Ovary (tissue), 9 donors: ENCODE results near the gene NR1H2. TPM values are rescaled to one million over a fixed set of nuclear protein-coding genes. Genes with fewer than 3 reads are reported as not detected.
A peak's percentile ranks its signal among the peaks of the same experiment; 100 is the strongest.

ENCODE experiments used
- DNase-seq, 5 donors: peaks; one replicate each; pipeline ENCODE4 v3.0.0-alpha.2; 2019 to 2020
- H3K27ac ChIP-seq, 2 donors: fragments of 200-600 bp; one replicate each; pipeline versions ENCODE4 v1.5.1 to v1.8.0; 2019 to 2022
- H3K27me3 ChIP-seq: fragments of 200-600 bp; one replicate; pipeline ENCODE4 v1.8.0; 2022
- H3K36me3 ChIP-seq: fragments of 200-600 bp; sonication (generic); one replicate; pipeline ENCODE4 v1.5.1; 2019
- H3K4me1 ChIP-seq: one replicate; pipeline ENCODE4 v1.8.1; 2013; ENCODE audit warnings: mild to moderate bottlenecking, moderate library complexity; ENCODE audit not compliant: insufficient read depth
- H3K4me3 ChIP-seq: fragments of 200-600 bp; sonication (generic); one replicate; pipeline ENCODE4 v1.5.1; 2017
- H3K9me3 ChIP-seq, 2 donors: fragments of 200-600 bp in 1 of 2; sonication (generic) in 1 of 2; one replicate each; pipeline versions ENCODE4 v1.5.1 to v1.8.1; 2013 to 2019; ENCODE audit warnings: mild to moderate bottlenecking in 1 of 2, moderate library complexity in 1 of 2
- CTCF ChIP-seq, 3 donors: fragments of 450-650 bp in 2 of 3; fragments of 200-600 bp in 1 of 3; IDR thresholded peaks; one replicate each; pipeline versions ENCODE4 v1.5.1 to v1.8.0; 2016 to 2022; ENCODE audit warnings: antibody characterized with exemption in 3 of 3, mild to moderate bottlenecking in 1 of 3
- EP300 ChIP-seq: sonication (generic); formaldehyde crosslinking; IDR thresholded peaks from one replicate; pipeline ENCODE4 v1.6.1; 2017; ENCODE audit warnings: antibody characterized with exemption
- POLR2A ChIP-seq: fragments of 450-650 bp; IDR thresholded peaks from one replicate; pipeline ENCODE4 v1.6.1; 2017; ENCODE audit warnings: antibody characterized with exemption, mild to moderate bottlenecking, moderate library complexity
- WGBS, 3 donors: extraction: QIAGEN DNeasy Blood & Tissue Kit in 1 of 3; methylation state at CpG; one replicate each; pipeline versions ENCODE4 v1.1.5 to v1.1.7; 2013 to 2017; 5-methylcytosine and 5-hydroxymethylcytosine counted together
- intact Hi-C, 4 donors: fragments of 100-400 bp; cut with DNase I; formaldehyde crosslinking; loops; one replicate each; pipeline versions ENCODE4 v1.11.0 to v1.15.1; 2022 to 2023
- polyA plus RNA-seq, 2 donors: library from polyadenylated mRNA; stranded (reverse); fragments of 200-250 nt in 1 of 2; fragments of 350-450 nt in 1 of 2; fragmentation: Illumina TruSeq in 1 of 2; extraction: RNeasy Lipid Tissue Mini Kit (QIAGEN cat#74804) in 1 of 2; gene quantifications; one replicate each; pipeline ENCODE4 v1.2.3, GENCODE V29; 2013 to 2014
- total RNA-seq, 7 donors: library from RNA; depleted of rRNA in 2 of 7; stranded (reverse); fragments of >200 nt in 2 of 7; fragmentation: NEBNext Ultra II Directional in 3 of 7; extraction: Animal tissue kit (Norgen Biotek cat#: 25700) in 3 of 7; gene quantifications; one replicate each; pipeline versions ENCODE4 v1.1.0 to v1.2.4, GENCODE V29; 2016 to 2023
- donor health status: DM: no; HTN: no; CAD: no; lungs with moderate emphysema.
- donor health status: DM: no; HTN: no; CAD: no.
- donor health status: Bipolar disorder and iron deficiency.
- donor health status: DM: yes; HTN: yes; CAD: no.
- donor health status: DM: no; HTN: no; CAD: no.
- donor health status: DM: yes; HTN: yes; CAD: no.

NR1H2 gene
- total and polyA plus RNA-seq, 9 donors: 11.5 to 84.2 (median 62.3) TPM

GRCh38 chr19:50378863-50379236, 2.6 kb downstream of the NR1H2 start:
- intact Hi-C loops: loop anchor here in 1 of 4 donors (5.0 kb wide), 1 partner anchor 98 kb away; the partner anchor contains the start of genes EMC10 and GARIN5A
- H3K4me1 ChIP-seq: no peaks in the 10 kb centered on the region
- no peaks in the 10 kb centered on the region for H3K36me3 ChIP-seq

GRCh38 chr19:50379602-50380001, 3.3 kb downstream of the NR1H2 start:
- intact Hi-C loops: loop anchor here in 2 of 4 donors (5.0 to 10.0 kb wide), 2 partner anchors 98 to 425 kb away; partner anchors contain the start of genes EMC10 (in 1 of the 2) and GARIN5A (in 1 of the 2)
- DNase-seq: no peak
- H3K4me1 ChIP-seq: no peaks in the 10 kb centered on the region
- no peaks in the 10 kb centered on the region for H3K27me3 ChIP-seq
- H3K4me3 ChIP-seq: no peak overlapping the region
- TF ChIP-seq EP300 (no peak), CTCF (IDR thresholded peaks at IDR 0.05) (no peak), POLR2A (no peak)
- H3K9me3 ChIP-seq: no peaks in the 10 kb centered on the region
- WGBS, 3 donors: 88 to 94% (median 92%) methylated on average over 11 of the region's 11 CpGs
- H3K36me3 ChIP-seq: no peaks in the 10 kb centered on the region
- H3K27ac ChIP-seq: no peak overlapping the region

More at GRCh38 chr19:50378863-50379236, 2.6 kb downstream of the NR1H2 start:
- WGBS, 3 donors: 90 to 92% (median 92%) methylated on average over 9 to 10 of the region's 10 CpGs
- DNase-seq: no peak
- H3K27me3 ChIP-seq: no peaks in the 10 kb centered on the region
- no peak for TF ChIP-seq POLR2A
- no peak for TF ChIP-seq CTCF (IDR thresholded peaks at IDR 0.05)
- TF ChIP-seq EP300: no peak
- H3K4me3 ChIP-seq: no peak overlapping the region
- H3K9me3 ChIP-seq: no peaks in the 10 kb centered on the region
- H3K27ac ChIP-seq: no peak overlapping the region

GRCh38 chr19:50380137-50380536, 3.9 kb downstream of the NR1H2 start:
- H3K9me3 ChIP-seq: no peaks in the 10 kb centered on the region
- no peak for DNase-seq
- intact Hi-C loops: loop anchor here in 1 of 4 donors (10.0 kb wide), 1 partner anchor 425 kb away; no protein-coding TSS in a partner anchor
- no peaks in the 10 kb centered on the region for H3K36me3 ChIP-seq
- H3K27ac ChIP-seq: no peak overlapping the region
- TF ChIP-seq CTCF (IDR thresholded peaks at IDR 0.05) (no peak), EP300 (no peak), POLR2A (no peak)
- 72 to 80% (median 76%) methylated on average over 11 of the region's 11 CpGs for WGBS, 3 donors
- H3K4me3 ChIP-seq: no peak overlapping the region
- no peaks in the 10 kb centered on the region for H3K27me3 ChIP-seq
- peaks cover 2% of the 10 kb centered on the region for H3K4me1 ChIP-seq

GRCh38 chr19:50380751-50381151, 4.5 kb downstream of the NR1H2 start:
- Histone ChIP-seq H3K27ac (no peak overlapping the region), H3K9me3 (no peaks in the 10 kb centered on the region), H3K36me3 (no peaks in the 10 kb centered on the region), H3K4me3 (no peak overlapping the region), H3K4me1 (peaks cover 2% of the 10 kb centered on the region), H3K27me3 (no peaks in the 10 kb centered on the region)
- WGBS, 3 donors: 69 to 74% (median 71%) methylated on average over 8 of the region's 8 CpGs
- TF ChIP-seq POLR2A (no peak), EP300 (no peak), CTCF (IDR thresholded peaks at IDR 0.05) (no peak)
- peak in 2 of 5 donors; percentile 40 to 62 for DNase-seq
- intact Hi-C loops: loop anchor here in 1 of 4 donors (10.0 kb wide), 1 partner anchor 424 kb away; no protein-coding TSS in a partner anchor
